ENCODE data around the gene CCDC179. TPM values are rescaled to one million over a fixed set of nuclear protein-coding genes. Genes with fewer than 3 reads are reported as not detected.

CCDC179 gene
- total and polyA plus RNA-seq, 4 experiments from 2014 or later, result not detected

GRCh38 chr11:22879630-22880029, 19.4 kb upstream of the CCDC179 start:
- POLR2A ChIA-PET (ENCODE audit: partially characterized antibody), result no interaction called here
- H3K9me3 Mint-ChIP-seq, result no peaks in the 10 kb centered on the region
- H3K9me3 ChIP-seq (ENCODE audit: control insufficient read depth in 1 of 2, low read length in 2 of 2), result no peaks in the 10 kb centered on the region

DNA sequence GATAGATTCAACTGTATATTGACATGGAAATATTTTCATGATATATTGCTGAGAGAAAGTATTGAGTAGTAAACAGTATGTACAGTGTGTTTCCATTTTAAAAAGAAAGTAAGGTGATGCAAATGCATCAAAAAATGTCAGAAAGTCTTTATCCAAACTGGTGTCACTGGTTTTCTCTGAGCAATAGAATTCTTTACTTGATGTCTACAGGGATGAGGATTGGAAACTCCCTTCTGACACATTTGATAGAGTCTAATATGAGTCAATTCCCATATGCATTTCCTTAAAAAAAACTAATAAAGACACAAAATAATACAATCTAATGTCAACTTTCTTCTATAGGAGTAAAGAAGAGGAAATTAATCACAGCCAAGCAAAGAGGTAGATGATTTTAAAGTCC, 18.3 kb upstream of the CCDC179 start:
- no peaks in the 10 kb centered on the region for H3K36me3 Mint-ChIP-seq
- H3K4me3 ChIP-seq (ENCODE audit: low read length in 2 of 2), result no peak overlapping the region
- H3K9me3 ChIP-seq (ENCODE audit: control insufficient read depth in 1 of 2, low read length in 2 of 2), result no peaks in the 10 kb centered on the region
- H3K27me3 Mint-ChIP-seq, result no peaks in the 10 kb centered on the region
- no peak for DNase-seq
- H3K4me1 ChIP-seq (ENCODE audit: insufficient read depth, low read length), result no peaks in the 10 kb centered on the region
- no peaks in the 10 kb centered on the region for H3K27me3 ChIP-seq (ENCODE audit: insufficient read depth, low read length)
- no peaks in the 10 kb centered on the region for H3K4me1 Mint-ChIP-seq
- no peaks in the 10 kb centered on the region for H3K9me3 Mint-ChIP-seq
- H3K27ac ChIP-seq (ENCODE audit: low read depth, low read length), result no peak overlapping the region
- CTCF ChIA-PET (ENCODE audit: partially characterized antibody), result no interaction called here
- intact Hi-C loops (cut with micrococcal nuclease), result no loop called here
- H3K27ac Mint-ChIP-seq, result no peak overlapping the region
- POLR2A ChIA-PET (ENCODE audit: partially characterized antibody), result no interaction called here
- H3K4me3 Mint-ChIP-seq, result no peak overlapping the region
- no peaks in the 10 kb centered on the region for H3K36me3 ChIP-seq (ENCODE audit: insufficient read depth, low read length)

More at GRCh38 chr11:22879630-22880029, 19.4 kb upstream of the CCDC179 start:
- no peaks in the 10 kb centered on the region for H3K36me3 ChIP-seq (ENCODE audit: insufficient read depth, low read length)
- H3K36me3 Mint-ChIP-seq, result peaks cover 0 to 4% of the 10 kb centered on the region in 2 donors
- H3K4me1 Mint-ChIP-seq, result no peaks in the 10 kb centered on the region
- no peaks in the 10 kb centered on the region for H3K4me1 ChIP-seq (ENCODE audit: insufficient read depth, low read length)
- no peak overlapping the region for H3K4me3 ChIP-seq (ENCODE audit: low read length in 2 of 2)
- H3K27me3 ChIP-seq (ENCODE audit: insufficient read depth, low read length), result no peaks in the 10 kb centered on the region
- no peak overlapping the region for H3K27ac ChIP-seq (ENCODE audit: low read depth, low read length)
- no peak overlapping the region for H3K4me3 Mint-ChIP-seq
- intact Hi-C loops (cut with micrococcal nuclease), result no loop called here
- H3K27me3 Mint-ChIP-seq, result no peaks in the 10 kb centered on the region
- CTCF ChIA-PET (ENCODE audit: partially characterized antibody), result no interaction called here
- H3K27ac Mint-ChIP-seq, result no peak overlapping the region
- DNase-seq, result no peak

GRCh38 chr11:22878039-22878438, 17.8 kb upstream of the CCDC179 start:
- CTCF ChIA-PET (ENCODE audit: partially characterized antibody), result no interaction called here
- Histone ChIP-seq H3K4me1 (ENCODE audit: insufficient read depth, low read length) (no peaks in the 10 kb centered on the region), H3K9me3 (ENCODE audit: control insufficient read depth in 1 of 2, low read length in 2 of 2) (no peaks in the 10 kb centered on the region), H3K27me3 (ENCODE audit: insufficient read depth, low read length) (no peaks in the 10 kb centered on the region), H3K4me3 (ENCODE audit: low read length in 2 of 2) (no peak overlapping the region), H3K36me3 (ENCODE audit: insufficient read depth, low read length) (no peaks in the 10 kb centered on the region), H3K27ac (ENCODE audit: low read depth, low read length) (no peak overlapping the region)
- intact Hi-C loops (cut with micrococcal nuclease), result no loop called here
- no peaks in the 10 kb centered on the region for H3K36me3 Mint-ChIP-seq
- H3K27ac Mint-ChIP-seq, result no peak overlapping the region
- H3K9me3 Mint-ChIP-seq, result no peaks in the 10 kb centered on the region
- POLR2A ChIA-PET (ENCODE audit: partially characterized antibody), result no interaction called here
- no peak for DNase-seq
- H3K27me3 Mint-ChIP-seq, result no peaks in the 10 kb centered on the region
- H3K4me3 Mint-ChIP-seq, result no peak overlapping the region
- H3K4me1 Mint-ChIP-seq, result no peaks in the 10 kb centered on the region

GRCh38 chr11:22875869-22876473, 15.7 kb upstream of the CCDC179 start:
- Mint-ChIP-seq H3K27me3 (no peaks in the 10 kb centered on the region), H3K27ac (no peak overlapping the region), H3K36me3 (no peaks in the 10 kb centered on the region), H3K4me3 (no peak overlapping the region), H3K4me1 (no peaks in the 10 kb centered on the region), H3K9me3 (no peaks in the 10 kb centered on the region)
- H3K27ac ChIP-seq (ENCODE audit: low read depth, low read length), result no peak overlapping the region
- peak; percentile 50 to 66 (median 62) for DNase-seq
- no peaks in the 10 kb centered on the region for H3K9me3 ChIP-seq (ENCODE audit: control insufficient read depth in 1 of 2, low read length in 2 of 2)
- H3K4me1 ChIP-seq (ENCODE audit: insufficient read depth, low read length), result no peaks in the 10 kb centered on the region
- ChIA-PET POLR2A (ENCODE audit: partially characterized antibody) (interaction anchor here (1.8 kb wide), 1 partner anchor 47 kb away, joined by 5 read pairs; the partner anchor contains the start of gene SVIP), CTCF (ENCODE audit: partially characterized antibody) (interaction anchor here (0.8 to 2.5 kb wide), 15 partner anchors 9 to 505 kb away, joined by 3 to 16 read pairs (median 4); partner anchors contain the start of genes CCDC179 and SVIP)
- no peaks in the 10 kb centered on the region for H3K36me3 ChIP-seq (ENCODE audit: insufficient read depth, low read length)
- intact Hi-C loops (cut with micrococcal nuclease), result no loop called here
- H3K27me3 ChIP-seq (ENCODE audit: insufficient read depth, low read length), result no peaks in the 10 kb centered on the region
- no peak overlapping the region for H3K4me3 ChIP-seq (ENCODE audit: low read length in 2 of 2)

- Mint-ChIP-seq H3K4me3 (no peak overlapping the region), H3K4me1 (no peaks in the 10 kb centered on the region), H3K27me3 (no peaks in the 10 kb centered on the region), H3K27ac (no peak overlapping the region), H3K9me3 (no peaks in the 10 kb centered on the region), H3K36me3 (peaks cover 0 to 4% of the 10 kb centered on the region in 2 donors)
- no peaks in the 10 kb centered on the region for H3K9me3 ChIP-seq (ENCODE audit: control insufficient read depth in 1 of 2, low read length in 2 of 2)
- H3K36me3 ChIP-seq (ENCODE audit: insufficient read depth, low read length), result no peaks in the 10 kb centered on the region
- no peak for DNase-seq
- intact Hi-C loops (cut with micrococcal nuclease), result no loop called here
- H3K4me1 ChIP-seq (ENCODE audit: insufficient read depth, low read length), result no peaks in the 10 kb centered on the region
- ChIA-PET CTCF (ENCODE audit: partially characterized antibody) (no interaction called here), POLR2A (ENCODE audit: partially characterized antibody) (no interaction called here)
- H3K4me3 ChIP-seq (ENCODE audit: low read length in 2 of 2), result no peak overlapping the region
- H3K27ac ChIP-seq (ENCODE audit: low read depth, low read length), result no peak overlapping the region
- no peaks in the 10 kb centered on the region for H3K27me3 ChIP-seq (ENCODE audit: insufficient read depth, low read length)
Observed at GRCh38 chr11:22869325-22869724, 9.1 kb upstream of the CCDC179 start.

GRCh38 chr11:22859756-22860155, 518 bp downstream of the CCDC179 start:
- Mint-ChIP-seq H3K27ac (peak overlapping the region in 1 of 7 donors; percentile 69), H3K4me3 (no peak overlapping the region), H3K9me3 (peaks cover 0 to 3% (median 0%) of the 10 kb centered on the region in 8 donors), H3K4me1 (no peaks in the 10 kb centered on the region), H3K36me3 (peaks cover 0 to 9% of the 10 kb centered on the region in 2 donors), H3K27me3 (no peaks in the 10 kb centered on the region)
- no peak overlapping the region for H3K27ac ChIP-seq (ENCODE audit: low read depth, low read length)
- CTCF ChIA-PET (ENCODE audit: partially characterized antibody), result interaction anchor here (3.3 kb wide), 1 partner anchor 16 kb away, joined by 12 read pairs; no protein-coding TSS in a partner anchor
- no peaks in the 10 kb centered on the region for H3K9me3 ChIP-seq (ENCODE audit: control insufficient read depth in 1 of 2, low read length in 2 of 2)
- no peak overlapping the region for H3K4me3 ChIP-seq (ENCODE audit: low read length in 2 of 2)
- H3K4me1 ChIP-seq (ENCODE audit: insufficient read depth, low read length), result no peaks in the 10 kb centered on the region
- no peak for DNase-seq
- H3K27me3 ChIP-seq (ENCODE audit: insufficient read depth, low read length), result no peaks in the 10 kb centered on the region
- POLR2A ChIA-PET (ENCODE audit: partially characterized antibody), result no interaction called here
- intact Hi-C loops (cut with micrococcal nuclease), result no loop called here
- no peaks in the 10 kb centered on the region for H3K36me3 ChIP-seq (ENCODE audit: insufficient read depth, low read length)

DNA sequence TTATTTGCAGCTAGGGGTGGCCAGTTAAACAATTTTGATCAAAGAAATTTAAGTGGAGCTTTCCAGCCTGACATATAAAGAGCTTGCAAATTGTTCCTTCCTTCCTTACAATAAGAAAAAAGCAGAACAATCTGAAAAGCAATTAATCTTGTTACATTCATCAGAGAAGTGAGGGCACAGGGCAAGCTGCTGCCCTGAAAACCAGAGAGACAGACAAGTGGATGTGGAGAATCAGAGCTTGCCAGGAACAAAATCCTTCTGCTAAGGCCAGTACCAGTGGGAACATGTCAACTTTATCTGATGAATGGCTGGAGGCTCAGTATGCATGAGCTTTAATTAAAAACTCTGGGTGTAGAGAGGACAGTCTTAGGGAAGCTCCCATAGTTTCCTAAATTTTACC, 8.8 kb downstream of the CCDC179 start:
- Mint-ChIP-seq H3K36me3 (peaks cover 4 to 19% of the 10 kb centered on the region in 2 donors), H3K9me3 (peaks cover 0 to 8% (median 6%) of the 10 kb centered on the region in 8 donors), H3K4me1 (no peaks in the 10 kb centered on the region), H3K27ac (peak overlapping the region in 1 of 7 donors; percentile 52), H3K27me3 (no peaks in the 10 kb centered on the region), H3K4me3 (no peak overlapping the region)
- intact Hi-C loops (cut with micrococcal nuclease), result no loop called here
- POLR2A ChIA-PET (ENCODE audit: partially characterized antibody), result no interaction called here
- H3K36me3 ChIP-seq (ENCODE audit: insufficient read depth, low read length), result no peaks in the 10 kb centered on the region
- H3K27me3 ChIP-seq (ENCODE audit: insufficient read depth, low read length), result no peaks in the 10 kb centered on the region
- no peak overlapping the region for H3K27ac ChIP-seq (ENCODE audit: low read depth, low read length)
- no peaks in the 10 kb centered on the region for H3K9me3 ChIP-seq (ENCODE audit: control insufficient read depth in 1 of 2, low read length in 2 of 2)
- H3K4me3 ChIP-seq (ENCODE audit: low read length in 2 of 2), result no peak overlapping the region
- no peak for DNase-seq
- CTCF ChIA-PET (ENCODE audit: partially characterized antibody), result interaction anchor here (2.4 kb wide), 1 partner anchor 22 kb away, joined by 8 read pairs; the partner anchor contains the start of gene SVIP
- H3K4me1 ChIP-seq (ENCODE audit: insufficient read depth, low read length), result no peaks in the 10 kb centered on the region

Measured in CD4-positive, alpha-beta memory T cell (primary cell).